Neuron (in vitro differentiated cells): ENCODE data around the gene METTL1.
"Not testable (repeated sequence)": the region's sequence is repeated elsewhere in the genome, so short reads cannot be mapped to it uniquely, and the experiment has no call there.

ENCODE experiments used
- H2AFZ ChIP-seq: one replicate; pipeline ENCODE4 v1.6.1; 2013; ENCODE audit warnings: low read depth, mild to moderate bottlenecking, inconsistent platforms, low read length, moderate library complexity
- H3K27me3 ChIP-seq: one replicate; pipeline ENCODE4 v1.6.1; 2013; ENCODE audit warnings: low read length; ENCODE audit not compliant: insufficient read depth
- H3K36me3 ChIP-seq: one replicate; pipeline ENCODE4 v1.6.1; 2013; ENCODE audit warnings: low read length; ENCODE audit not compliant: insufficient read depth
- H3K4me1 ChIP-seq: one replicate; pipeline ENCODE4 v1.6.1; 2013; ENCODE audit warnings: low read length; ENCODE audit not compliant: insufficient read depth
- H3K4me3 ChIP-seq: 2 replicates; pipeline ENCODE4 v1.5.1; 2013; ENCODE audit warnings: mild to moderate bottlenecking, low read length, moderate library complexity
- H3K9me3 ChIP-seq: one replicate; pipeline ENCODE4 v1.6.1; 2013; ENCODE audit warnings: low read length

Gene METTL1

DNA sequence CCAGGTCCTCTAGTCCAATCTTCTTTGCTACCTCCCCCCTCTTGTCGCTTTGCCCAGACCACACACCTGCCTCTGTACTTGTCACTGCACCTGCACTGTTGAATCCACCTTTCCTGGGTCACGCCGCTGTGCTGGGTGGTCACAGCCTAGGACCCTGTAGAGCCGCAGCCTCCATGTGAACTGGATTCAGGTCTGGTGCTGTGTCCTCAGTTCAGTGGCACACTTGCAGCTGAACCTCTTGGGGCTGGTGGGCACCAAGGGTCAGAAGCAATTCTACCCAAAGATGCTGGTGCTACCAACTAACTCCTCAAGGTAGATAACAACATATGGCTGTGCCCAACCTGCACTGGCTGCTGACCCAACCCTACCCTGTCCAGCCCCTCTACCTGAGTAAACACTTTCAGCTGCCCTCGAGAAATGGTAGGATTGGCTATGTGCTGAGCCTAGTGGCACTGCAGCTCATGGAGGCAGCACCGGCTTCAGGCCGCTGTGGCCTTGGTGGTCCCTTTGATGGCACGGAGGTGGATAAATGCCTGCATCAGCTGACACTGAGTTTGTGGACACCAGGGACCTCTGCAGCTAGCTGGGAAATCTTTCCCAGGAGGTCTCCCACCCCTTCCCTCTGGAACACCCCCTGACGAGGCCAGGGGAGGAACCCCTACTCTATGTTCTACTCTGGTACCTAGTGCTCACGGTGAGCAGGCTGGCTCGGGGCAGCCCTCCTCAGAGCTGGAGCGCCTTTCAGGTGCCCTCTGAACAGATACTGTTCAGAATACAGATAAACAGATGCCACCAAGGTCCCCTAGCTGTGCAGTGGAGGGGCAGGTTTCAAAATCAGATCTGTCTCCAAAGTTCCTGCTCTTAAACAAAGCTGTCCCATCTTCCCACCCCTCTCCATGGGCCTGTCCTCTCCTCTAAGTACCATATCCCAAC is 47.6 kb downstream of the METTL1 start:
- Histone ChIP-seq H3K4me3 (no peak overlapping the region), H3K9me3 (peaks cover 3% of the 10 kb centered on the region), H3K4me1 (no peaks in the 10 kb centered on the region), H3K27me3 (no peaks in the 10 kb centered on the region), H3K36me3 (peaks cover 36% of the 10 kb centered on the region), H2AFZ (no peak overlapping the region)

- Histone ChIP-seq H2AFZ (no peak overlapping the region), H3K27me3 (no peaks in the 10 kb centered on the region), H3K4me1 (no peaks in the 10 kb centered on the region), H3K9me3 (peaks cover 3% of the 10 kb centered on the region), H3K36me3 (peaks cover 41% of the 10 kb centered on the region), H3K4me3 (no peak overlapping the region)
Observed at GRCh38 chr12:57723630-57723962, 48.3 kb downstream of the METTL1 start.

GRCh38 chr12:57722716-57723629 is 48.9 kb downstream of the METTL1 start:
- Histone ChIP-seq H3K4me1 (no peaks in the 10 kb centered on the region), H3K27me3 (no peaks in the 10 kb centered on the region), H3K36me3 (peaks cover 46% of the 10 kb centered on the region), H3K4me3 (no peak overlapping the region), H3K9me3 (peaks cover 3% of the 10 kb centered on the region), H2AFZ (no peak overlapping the region)

GRCh38 chr12:57721846-57722608 is 49.9 kb downstream of the METTL1 start:
- H3K27me3 ChIP-seq, H2AFZ ChIP-seq, H3K9me3 ChIP-seq, H3K4me3 ChIP-seq, H3K4me1 ChIP-seq: not testable (repeated sequence)
- H3K36me3 ChIP-seq, result peaks cover 52% of the 10 kb centered on the region

- no peak overlapping the region for H3K4me3 ChIP-seq
Observed at GRCh38 chr12:57720606-57721595, 51.0 kb downstream of the METTL1 start.

DNA sequence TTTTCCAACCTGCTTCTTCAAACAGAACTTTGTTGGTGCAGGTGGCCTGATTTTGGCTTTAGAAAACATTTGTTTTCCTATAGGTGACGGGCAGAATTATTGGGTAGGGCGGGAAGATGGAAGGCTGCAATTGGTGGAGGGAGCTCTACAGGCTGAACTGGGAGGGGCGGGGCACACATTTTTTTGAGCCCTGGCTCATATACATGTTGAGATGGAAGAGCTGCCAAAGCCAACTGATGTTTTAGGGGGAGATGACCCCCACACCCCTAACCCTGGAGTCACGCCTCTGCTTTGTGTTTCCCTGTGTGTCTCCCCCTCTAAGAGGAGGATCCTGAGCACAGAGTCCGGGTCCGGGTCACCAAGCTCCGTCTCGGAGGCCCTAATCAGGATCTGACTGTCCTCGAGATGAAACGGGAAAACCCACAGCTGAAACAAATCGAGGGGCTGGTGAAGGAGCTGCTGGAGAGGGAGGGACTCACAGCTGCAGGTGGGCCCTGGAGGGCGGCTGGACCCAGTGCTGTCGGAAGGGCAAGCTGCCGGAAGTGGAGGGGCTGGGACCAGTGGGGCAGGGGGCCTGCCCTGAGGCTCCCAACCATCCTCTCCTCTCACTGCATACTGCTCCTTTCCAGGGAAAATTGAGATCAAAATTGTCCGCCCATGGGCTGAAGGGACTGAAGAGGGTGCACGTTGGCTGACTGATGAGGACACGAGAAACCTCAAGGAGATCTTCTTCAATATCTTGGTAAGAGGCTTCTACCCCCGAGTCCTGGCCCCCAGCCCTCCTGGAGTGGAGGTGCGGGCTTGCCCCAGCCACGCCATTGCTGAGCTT is 51.9 kb downstream of the METTL1 start:
- Histone ChIP-seq H3K9me3 (no peaks in the 10 kb centered on the region), H3K27me3 (no peaks in the 10 kb centered on the region), H3K36me3 (peaks cover 57% of the 10 kb centered on the region), H3K4me1 (no peaks in the 10 kb centered on the region), H3K4me3 (no peak overlapping the region), H2AFZ (no peak overlapping the region)

More at GRCh38 chr12:57720606-57721595, 51.0 kb downstream of the METTL1 start:
- H3K27me3 ChIP-seq, result no peaks in the 10 kb centered on the region
- H3K4me1 ChIP-seq, result no peaks in the 10 kb centered on the region
- H3K36me3 ChIP-seq, result peaks cover 57% of the 10 kb centered on the region
- no peak overlapping the region for H2AFZ ChIP-seq
- H3K9me3 ChIP-seq, result no peaks in the 10 kb centered on the region

- no peaks in the 10 kb centered on the region for H3K27me3 ChIP-seq
- H3K4me3 ChIP-seq, result no peak overlapping the region
- no peaks in the 10 kb centered on the region for H3K9me3 ChIP-seq
- no peaks in the 10 kb centered on the region for H3K4me1 ChIP-seq
- no peak overlapping the region for H2AFZ ChIP-seq
- H3K36me3 ChIP-seq, result peaks cover 57% of the 10 kb centered on the region
Observed at GRCh38 chr12:57718641-57719528, 53.0 kb downstream of the METTL1 start.
